Fibroblast of villous mesenchyme (primary cell): Measurements from ENCODE around the gene RXRB. TPM values are rescaled to one million over a fixed set of nuclear protein-coding genes. Genes with fewer than 3 reads are reported as not detected.

Source experiments
- DNase-seq: peaks from one replicate; pipeline ENCODE4 v3.0.0-alpha.2; 2010; ENCODE audit warnings: low read depth
- H3K4me3 ChIP-seq: 2 replicates; pipeline ENCODE4 v1.5.1; 2011; ENCODE audit warnings: low read depth, mild to moderate bottlenecking, low read length
- total RNA-seq: library from RNA; depleted of rRNA; stranded (reverse); fragments of >200 nt; gene quantifications from 2 replicates; pipeline ENCODE4 v1.2.3, GENCODE V29; 2012
- TF ChIP-seq, protein P1 (sequence below): IDR thresholded peaks from 2 replicates; pipeline ENCODE4 v1.5.1; 2012; ENCODE audit warnings: low read depth, mild to moderate bottlenecking, low read length; ENCODE audit not compliant: insufficient read depth

The RXRB gene
- total RNA-seq, 1 donor: 22.5 TPM

- TF ChIP-seq, protein P1, sequence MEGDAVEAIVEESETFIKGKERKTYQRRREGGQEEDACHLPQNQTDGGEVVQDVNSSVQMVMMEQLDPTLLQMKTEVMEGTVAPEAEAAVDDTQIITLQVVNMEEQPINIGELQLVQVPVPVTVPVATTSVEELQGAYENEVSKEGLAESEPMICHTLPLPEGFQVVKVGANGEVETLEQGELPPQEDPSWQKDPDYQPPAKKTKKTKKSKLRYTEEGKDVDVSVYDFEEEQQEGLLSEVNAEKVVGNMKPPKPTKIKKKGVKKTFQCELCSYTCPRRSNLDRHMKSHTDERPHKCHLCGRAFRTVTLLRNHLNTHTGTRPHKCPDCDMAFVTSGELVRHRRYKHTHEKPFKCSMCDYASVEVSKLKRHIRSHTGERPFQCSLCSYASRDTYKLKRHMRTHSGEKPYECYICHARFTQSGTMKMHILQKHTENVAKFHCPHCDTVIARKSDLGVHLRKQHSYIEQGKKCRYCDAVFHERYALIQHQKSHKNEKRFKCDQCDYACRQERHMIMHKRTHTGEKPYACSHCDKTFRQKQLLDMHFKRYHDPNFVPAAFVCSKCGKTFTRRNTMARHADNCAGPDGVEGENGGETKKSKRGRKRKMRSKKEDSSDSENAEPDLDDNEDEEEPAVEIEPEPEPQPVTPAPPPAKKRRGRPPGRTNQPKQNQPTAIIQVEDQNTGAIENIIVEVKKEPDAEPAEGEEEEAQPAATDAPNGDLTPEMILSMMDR: no peak
- DNase-seq: no peak
- no peak overlapping the region for H3K4me3 ChIP-seq
These were observed 23.6 kb downstream of the RXRB start for GRCh38 chr6:33176906-33177305.

GRCh38 chr6:33175436-33176069 lies 24.9 kb downstream of the RXRB start:
- no peak for DNase-seq
- H3K4me3 ChIP-seq: no peak overlapping the region
- TF ChIP-seq, protein P1: peak; percentile 14

DNA sequence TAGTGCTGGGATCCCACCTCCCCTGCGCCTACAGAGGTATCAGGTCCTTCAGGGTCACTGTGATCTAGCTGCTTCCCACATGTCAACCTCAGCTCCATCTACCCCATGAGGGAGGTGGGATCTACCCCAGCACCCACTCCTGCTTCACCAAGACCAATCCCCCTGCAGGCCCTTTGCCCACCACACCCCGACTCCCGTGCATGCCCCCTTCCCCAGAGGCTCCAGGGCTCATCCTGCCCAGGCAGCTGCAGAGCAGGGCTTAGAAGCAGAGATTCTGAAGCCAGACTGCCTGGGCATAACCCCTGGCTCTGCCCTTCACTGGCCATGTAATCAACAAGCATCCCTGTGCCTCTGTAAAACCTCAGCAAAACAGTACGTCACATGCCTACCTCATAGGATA lies 25.7 kb downstream of the RXRB start:
- H3K4me3 ChIP-seq: no peak overlapping the region
- no peak for DNase-seq
- TF ChIP-seq, protein P1: no peak

DNA sequence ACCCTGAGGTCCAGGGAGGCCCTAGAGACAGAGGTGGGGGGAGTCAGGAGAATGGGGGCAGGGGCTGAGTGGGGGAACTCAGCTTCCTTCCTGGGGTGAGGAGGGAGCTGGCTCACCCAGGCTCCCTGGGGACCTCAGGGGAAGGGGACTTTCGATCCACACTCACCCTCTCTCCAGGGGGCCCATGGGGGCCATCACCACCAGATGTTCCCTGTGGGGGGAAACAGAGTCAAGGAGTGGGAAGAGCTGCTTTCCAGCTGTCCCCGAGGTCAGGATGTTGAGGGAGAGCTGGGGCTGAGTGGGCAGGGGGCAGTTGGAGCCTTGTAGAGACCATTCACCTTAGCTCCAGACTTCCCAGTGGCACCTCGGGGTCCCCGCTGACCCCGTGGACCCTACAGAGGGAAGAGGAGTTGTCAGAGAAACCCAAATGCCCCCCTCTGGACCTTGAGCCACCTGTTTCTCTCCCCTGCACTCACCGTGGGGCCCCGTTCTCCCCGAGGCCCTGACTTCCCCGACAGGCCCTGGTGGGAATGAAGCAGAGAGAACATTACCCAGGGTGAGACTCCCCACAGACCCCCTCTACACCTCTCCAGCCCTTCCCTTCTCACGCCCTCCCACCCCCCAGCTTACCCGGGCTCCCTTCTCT lies 26.8 kb downstream of the RXRB start:
- H3K4me3 ChIP-seq: no peak overlapping the region
- TF ChIP-seq, protein P1: no peak
- no peak for DNase-seq

DNA sequence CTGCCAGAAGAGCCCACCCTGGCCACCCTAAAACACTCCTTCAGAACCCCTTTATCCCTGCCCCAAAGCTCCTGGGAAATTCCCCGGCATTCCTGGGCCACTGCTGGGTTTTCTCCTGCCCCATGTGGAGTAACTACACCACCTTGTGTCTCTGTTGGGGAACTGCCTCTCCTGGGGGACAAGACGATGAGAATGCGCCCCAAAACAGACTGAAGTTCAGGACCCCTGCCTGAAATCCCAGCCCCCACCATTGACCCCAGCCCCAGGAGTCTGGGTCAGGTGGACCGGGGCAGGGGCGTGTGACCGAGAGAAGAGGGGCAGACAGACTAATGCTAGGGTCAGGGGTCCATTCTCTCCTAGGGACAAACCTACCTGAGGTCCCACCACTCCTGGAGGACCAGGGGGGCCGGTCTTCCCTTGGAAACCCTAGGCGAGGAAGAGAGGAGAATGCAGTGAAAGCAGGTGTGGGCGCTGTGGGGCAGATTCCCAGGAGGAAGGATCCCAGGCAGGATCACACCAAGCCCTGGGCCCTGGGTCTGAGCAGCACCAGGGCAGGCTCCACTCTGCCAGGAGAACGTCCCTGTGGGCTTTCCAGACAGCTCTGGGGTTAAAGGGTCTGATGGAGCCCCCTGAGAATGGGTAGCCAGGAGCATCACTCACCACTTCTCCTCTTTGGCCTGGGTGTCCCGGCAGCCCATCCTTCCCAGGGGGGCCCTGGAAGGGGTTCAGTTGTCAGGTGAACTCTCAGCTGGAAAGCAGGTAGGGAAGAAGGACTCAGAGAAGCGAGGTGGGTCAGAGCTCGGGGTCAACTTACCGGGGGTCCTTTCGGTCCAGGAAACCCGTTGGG lies 27.6 kb downstream of the RXRB start:
- no peak overlapping the region for H3K4me3 ChIP-seq
- TF ChIP-seq, protein P1: peak; percentile 75
- DNase-seq: peak; percentile 31

- TF ChIP-seq, protein P1: no peak
- no peak for DNase-seq
- H3K4me3 ChIP-seq: no peak overlapping the region
These were observed 28.4 kb downstream of the RXRB start for GRCh38 chr6:33171880-33172687.
